Type B pancreatic cell (in vitro differentiated cells): ENCODE measurements around the gene CYP2E1. TPM values are rescaled to one million over a fixed set of nuclear protein-coding genes. Genes with fewer than 3 reads are reported as not detected.

Experiments
- DNase-seq: peaks from one replicate; pipeline ENCODE4 v3.0.0; 2021; ENCODE audit warnings: mixed read lengths; ENCODE audit not compliant: unreplicated experiment; ENCODE audit errors: extremely low spot score
- H3K27ac Mint-ChIP-seq: 2 replicates; pipeline ENCODE4 v1.8.0; 2021; ENCODE audit warnings: mild to moderate bottlenecking, mixed read lengths
- H3K27me3 Mint-ChIP-seq: 2 replicates; pipeline ENCODE4 v1.8.0; 2021; ENCODE audit warnings: mixed read lengths
- H3K36me3 Mint-ChIP-seq: 2 replicates; pipeline ENCODE4 v1.8.0; 2021; ENCODE audit warnings: mixed read lengths
- H3K4me1 Mint-ChIP-seq: one replicate; pipeline ENCODE4 v1.8.0; 2021; ENCODE audit warnings: mixed read lengths; ENCODE audit not compliant: unreplicated experiment
- H3K4me3 Mint-ChIP-seq: 2 replicates; pipeline ENCODE4 v1.8.0; 2021; ENCODE audit warnings: mild to moderate bottlenecking, mixed read lengths
- H3K9me3 Mint-ChIP-seq: 2 replicates; pipeline ENCODE4 v1.8.0; 2021; ENCODE audit warnings: mixed read lengths
- CTCF ChIP-seq: fragments of 200-600 bp; sonication (generic); conservative IDR thresholded peaks from 2 replicates; pipeline ENCODE4 v1.5.0; 2021; ENCODE audit warnings: antibody characterized with exemption, mild to moderate bottlenecking
- total RNA-seq: library from RNA; stranded (reverse); gene quantifications from 2 replicates; pipeline ENCODE4 v1.2.1, GENCODE V29; 2021; ENCODE audit warnings: low replicate concordance

Gene CYP2E1
- total RNA-seq, 1 donor from 2014 or later, result 0.53 TPM

- no peaks in the 10 kb centered on the region for H3K4me1 Mint-ChIP-seq
- TF ChIP-seq CTCF, result no peak
These were observed 2.4 kb downstream of the CYP2E1 start for GRCh38 chr10:133529576-133529946.

GRCh38 chr10:133530506-133530905, 3.3 kb downstream of the CYP2E1 start:
- H3K4me1 Mint-ChIP-seq, result no peaks in the 10 kb centered on the region
- TF ChIP-seq CTCF, result no peak
- H3K9me3 Mint-ChIP-seq, result no peaks in the 10 kb centered on the region
- no peaks in the 10 kb centered on the region for H3K27me3 Mint-ChIP-seq
- no peaks in the 10 kb centered on the region for H3K36me3 Mint-ChIP-seq
- no peak overlapping the region for H3K27ac Mint-ChIP-seq
- H3K4me3 Mint-ChIP-seq, result no peak overlapping the region
- DNase-seq, result no peak

More at GRCh38 chr10:133529576-133529946, 2.4 kb downstream of the CYP2E1 start:
- H3K36me3 Mint-ChIP-seq, result no peaks in the 10 kb centered on the region
- H3K4me3 Mint-ChIP-seq, result no peak overlapping the region
- no peak overlapping the region for H3K27ac Mint-ChIP-seq
- no peaks in the 10 kb centered on the region for H3K9me3 Mint-ChIP-seq
- DNase-seq, result no peak
- no peaks in the 10 kb centered on the region for H3K27me3 Mint-ChIP-seq

- TF ChIP-seq CTCF, result no peak
- no peaks in the 10 kb centered on the region for H3K36me3 Mint-ChIP-seq
These were observed 5.7 kb downstream of the CYP2E1 start for GRCh38 chr10:133532871-133533270.

GRCh38 chr10:133534417-133534816, 7.3 kb downstream of the CYP2E1 start:
- no peaks in the 10 kb centered on the region for H3K4me1 Mint-ChIP-seq
- no peak for DNase-seq
- H3K27me3 Mint-ChIP-seq, result no peaks in the 10 kb centered on the region
- no peak overlapping the region for H3K4me3 Mint-ChIP-seq
- no peaks in the 10 kb centered on the region for H3K36me3 Mint-ChIP-seq
- H3K9me3 Mint-ChIP-seq, result peaks cover under 1% of the 10 kb centered on the region
- H3K27ac Mint-ChIP-seq, result no peak overlapping the region
- TF ChIP-seq CTCF, result no peak

More at GRCh38 chr10:133532871-133533270, 5.7 kb downstream of the CYP2E1 start:
- Mint-ChIP-seq H3K27me3 (no peaks in the 10 kb centered on the region), H3K4me3 (no peak overlapping the region), H3K9me3 (no peaks in the 10 kb centered on the region), H3K27ac (no peak overlapping the region), H3K4me1 (no peaks in the 10 kb centered on the region)
- DNase-seq, result no peak

- Mint-ChIP-seq H3K27ac (no peak overlapping the region), H3K4me3 (no peak overlapping the region), H3K27me3 (no peaks in the 10 kb centered on the region), H3K36me3 (no peaks in the 10 kb centered on the region), H3K9me3 (peaks cover 3% of the 10 kb centered on the region), H3K4me1 (no peaks in the 10 kb centered on the region)
- TF ChIP-seq CTCF, result no peak
- no peak for DNase-seq
These were observed 9.0 kb downstream of the CYP2E1 start for GRCh38 chr10:133536198-133536597.
